Neural crest cell (in vitro differentiated cells): ENCODE data around the gene FBXO17. TPM values are rescaled to one million over a fixed set of nuclear protein-coding genes. Genes with fewer than 3 reads are reported as not detected.

Experiments
- DNase-seq: peaks from one replicate; pipeline ENCODE4 v3.0.0; 2021; ENCODE audit warnings: low read depth, mixed read lengths, low spot score
- H3K27ac Mint-ChIP-seq: one replicate; pipeline ENCODE4 v1.8.0; 2021; ENCODE audit warnings: mild to moderate bottlenecking, mixed read lengths; ENCODE audit not compliant: unreplicated experiment
- H3K27me3 Mint-ChIP-seq: 2 replicates; pipeline ENCODE4 v1.8.0; 2021; ENCODE audit warnings: low read depth, mild to moderate bottlenecking, mixed read lengths
- H3K36me3 Mint-ChIP-seq: 2 replicates; pipeline ENCODE4 v1.8.0; 2021; ENCODE audit warnings: low read depth, mild to moderate bottlenecking, mixed read lengths
- H3K4me1 Mint-ChIP-seq: 2 replicates; pipeline ENCODE4 v1.8.0; 2021; ENCODE audit warnings: mixed read lengths
- H3K4me3 Mint-ChIP-seq: one replicate; pipeline ENCODE4 v1.8.0; 2021; ENCODE audit warnings: mild to moderate bottlenecking, mixed read lengths
- H3K9me3 Mint-ChIP-seq: 2 replicates; pipeline ENCODE4 v1.8.0; 2021; ENCODE audit warnings: mixed read lengths
- CTCF ChIP-seq: fragments of 200-600 bp; sonication (generic); conservative IDR thresholded peaks from 2 replicates; pipeline ENCODE4 v1.5.0; 2021; ENCODE audit warnings: antibody characterized with exemption, mild to moderate bottlenecking
- total RNA-seq: library from RNA; stranded (reverse); gene quantifications from 2 replicates; pipeline ENCODE4 v1.2.1, GENCODE V29; 2021

FBXO17 gene
- total RNA-seq, 1 donor from 2014 or later, result 30.9 TPM

GRCh38 chr19:38953677-38954076 lies 21.9 kb downstream of the FBXO17 start:
- Mint-ChIP-seq H3K36me3 (no peaks in the 10 kb centered on the region), H3K27me3 (peaks cover 3% of the 10 kb centered on the region), H3K9me3 (no peaks in the 10 kb centered on the region), H3K27ac (no peak overlapping the region), H3K4me3 (no peak overlapping the region), H3K4me1 (peaks cover 19% of the 10 kb centered on the region)
- TF ChIP-seq CTCF, result no peak
- no peak for DNase-seq

GRCh38 chr19:38952395-38953165 lies 23.0 kb downstream of the FBXO17 start:
- Mint-ChIP-seq H3K4me1 (peaks cover 21% of the 10 kb centered on the region), H3K27ac (no peak overlapping the region), H3K9me3 (no peaks in the 10 kb centered on the region), H3K4me3 (peak overlapping the region; percentile 41), H3K27me3 (peaks cover 3% of the 10 kb centered on the region), H3K36me3 (no peaks in the 10 kb centered on the region)
- DNase-seq, result peak; percentile 38
- peak; percentile 67 for TF ChIP-seq CTCF

DNA sequence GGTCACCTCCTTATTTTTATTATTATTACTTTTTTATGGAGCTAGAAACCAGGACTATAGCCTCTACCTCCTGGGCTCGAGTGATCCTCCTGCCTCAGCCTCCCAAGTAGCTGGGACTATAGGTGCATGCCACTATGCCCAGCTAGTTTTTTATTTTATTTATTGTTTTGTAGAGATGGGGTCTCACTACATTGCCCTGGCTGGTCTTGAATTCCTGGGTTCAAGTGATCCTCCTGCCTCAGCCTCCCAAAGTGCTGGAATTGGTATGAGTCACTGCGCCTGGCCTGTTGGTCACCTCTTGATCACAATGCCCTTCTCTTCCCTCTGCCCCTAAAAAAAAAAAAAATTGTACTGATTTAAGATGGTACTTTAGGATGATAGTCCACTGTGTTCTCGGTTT lies 24.4 kb downstream of the FBXO17 start:
- no peak for DNase-seq
- TF ChIP-seq CTCF, result no peak
- Mint-ChIP-seq H3K27ac (no peak overlapping the region), H3K4me1 (peaks cover 21% of the 10 kb centered on the region), H3K36me3 (peaks cover 3% of the 10 kb centered on the region), H3K9me3 (no peaks in the 10 kb centered on the region), H3K27me3 (peaks cover 3% of the 10 kb centered on the region), H3K4me3 (no peak overlapping the region)

- H3K4me1 Mint-ChIP-seq, result peaks cover 21% of the 10 kb centered on the region
- TF ChIP-seq CTCF, result no peak
- no peaks in the 10 kb centered on the region for H3K9me3 Mint-ChIP-seq
- peaks cover 3% of the 10 kb centered on the region for H3K36me3 Mint-ChIP-seq
- peak overlapping the region; percentile 83 for H3K4me3 Mint-ChIP-seq
- H3K27me3 Mint-ChIP-seq, result peaks cover 3% of the 10 kb centered on the region
- no peak overlapping the region for H3K27ac Mint-ChIP-seq
- DNase-seq, result peak; percentile 98
These were observed 25.8 kb downstream of the FBXO17 start for GRCh38 chr19:38949580-38950367.

DNA sequence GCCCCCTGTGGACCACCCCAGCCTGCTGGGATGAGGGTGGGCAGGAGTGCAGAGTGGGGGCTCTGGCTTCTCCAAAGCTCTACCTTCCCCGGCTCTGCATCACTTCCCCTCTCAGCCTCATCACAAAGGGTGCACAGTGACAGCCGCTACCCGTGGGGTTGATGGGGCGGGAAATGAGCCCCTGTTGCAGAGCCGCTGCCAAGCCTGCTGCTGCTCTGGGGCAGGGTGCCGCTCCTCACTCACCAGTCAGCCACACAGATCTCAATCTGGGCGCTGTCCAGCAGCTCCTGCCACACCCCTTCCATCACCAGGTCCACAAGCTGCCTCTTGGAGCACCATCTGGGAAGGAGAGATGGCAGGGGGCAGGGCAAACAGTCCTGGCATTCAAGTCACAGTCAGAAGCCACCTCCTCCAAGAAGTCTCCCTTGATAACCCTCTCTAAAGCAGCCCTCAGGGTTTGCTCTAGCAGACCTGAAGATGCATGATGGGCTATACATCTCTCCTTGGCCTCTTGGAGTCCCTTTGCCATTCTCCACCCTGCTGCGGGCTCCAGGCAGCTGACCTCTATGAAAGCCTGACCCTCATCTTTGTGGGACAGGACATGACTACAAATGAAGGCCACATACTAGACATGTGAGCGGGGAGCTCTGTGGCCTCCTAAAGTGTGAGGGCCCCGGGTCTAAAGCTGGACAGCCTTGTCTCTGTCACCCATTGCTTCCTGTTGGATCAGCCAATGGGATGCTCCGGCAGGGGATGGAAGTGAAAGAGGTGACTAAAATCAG lies 29.1 kb downstream of the FBXO17 start:
- no peaks in the 10 kb centered on the region for H3K9me3 Mint-ChIP-seq
- no peak for DNase-seq
- no peak for TF ChIP-seq CTCF
- H3K27ac Mint-ChIP-seq, result no peak overlapping the region
- H3K36me3 Mint-ChIP-seq, result peaks cover 12% of the 10 kb centered on the region
- H3K27me3 Mint-ChIP-seq, result peaks cover 3% of the 10 kb centered on the region
- H3K4me1 Mint-ChIP-seq, result peaks cover 15% of the 10 kb centered on the region
- H3K4me3 Mint-ChIP-seq, result peak overlapping the region; percentile 56
